GM12873 (cell line): ENCODE data around the gene ZNF236.

ENCODE experiments used
- CTCF ChIP-seq: IDR thresholded peaks from 2 replicates; pipeline ENCODE4 v1.5.1; 2012; ENCODE audit warnings: low read depth, mild to moderate bottlenecking, moderate library complexity, low read length, control low read depth; ENCODE audit not compliant: insufficient read depth; ENCODE audit errors: missing control alignments

Gene ZNF236

DNA sequence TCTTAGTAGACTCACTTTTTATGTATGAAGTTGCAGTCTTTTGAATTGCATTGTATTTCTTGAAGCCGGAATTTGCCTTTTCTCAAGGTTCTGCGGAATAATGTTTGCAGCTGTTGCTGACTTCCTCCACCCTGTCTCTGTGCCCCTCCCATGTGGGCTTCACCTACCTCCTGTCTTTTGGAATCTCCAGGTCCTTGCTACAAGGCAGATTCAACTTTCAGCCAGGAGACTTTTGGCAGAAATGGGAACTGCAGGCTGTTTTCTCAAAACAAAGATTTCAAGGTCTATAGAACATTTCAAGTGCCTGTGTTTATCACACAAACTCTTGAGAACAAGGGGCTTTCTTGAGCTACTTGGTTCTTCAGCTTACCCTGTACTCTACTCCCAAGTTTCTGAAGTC is 25.6 kb downstream of the ZNF236 start:
- TF ChIP-seq CTCF, result peak; percentile 32

DNA sequence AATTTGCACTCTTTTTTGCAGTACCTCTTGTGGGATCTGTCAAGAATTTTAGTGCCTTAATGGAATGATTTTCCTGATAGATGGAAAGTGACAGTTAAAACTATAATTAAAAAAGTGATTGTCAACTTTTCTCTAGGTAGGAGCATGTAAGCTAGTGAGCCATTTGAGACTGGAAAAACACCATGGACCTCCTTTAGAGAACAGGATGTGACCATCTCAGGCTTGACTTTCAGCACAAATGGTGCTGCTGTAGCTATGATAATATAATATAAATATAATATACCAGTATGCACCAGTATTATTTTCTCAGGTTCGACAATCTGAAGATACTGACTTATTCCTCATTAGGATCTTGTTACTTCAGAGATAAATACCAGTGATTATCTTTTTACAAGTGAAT is 27.8 kb downstream of the ZNF236 start:
- TF ChIP-seq CTCF, result no peak

DNA sequence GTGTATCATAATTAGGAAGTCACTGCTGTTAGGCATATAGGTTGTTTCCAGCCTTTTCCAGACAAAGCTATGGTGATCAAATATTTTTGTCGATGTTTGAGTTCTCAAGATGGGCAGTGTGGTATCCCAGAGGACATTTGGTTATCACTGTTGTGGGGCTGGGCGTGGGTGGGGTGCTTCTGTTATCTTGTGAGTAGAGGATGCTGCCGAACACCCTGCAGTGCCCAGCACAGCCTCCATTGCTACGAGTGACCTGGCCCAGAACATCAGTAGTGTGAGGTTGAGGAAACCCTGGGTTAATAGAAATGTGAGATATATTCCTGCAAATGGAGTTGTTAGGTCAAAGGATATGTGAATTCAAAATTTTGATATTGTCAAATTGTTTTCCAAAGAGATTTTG is 33.2 kb downstream of the ZNF236 start:
- TF ChIP-seq CTCF, result no peak

- TF ChIP-seq CTCF, result no peak
Observed at GRCh38 chr18:76857476-76857875, 35.1 kb downstream of the ZNF236 start.

DNA sequence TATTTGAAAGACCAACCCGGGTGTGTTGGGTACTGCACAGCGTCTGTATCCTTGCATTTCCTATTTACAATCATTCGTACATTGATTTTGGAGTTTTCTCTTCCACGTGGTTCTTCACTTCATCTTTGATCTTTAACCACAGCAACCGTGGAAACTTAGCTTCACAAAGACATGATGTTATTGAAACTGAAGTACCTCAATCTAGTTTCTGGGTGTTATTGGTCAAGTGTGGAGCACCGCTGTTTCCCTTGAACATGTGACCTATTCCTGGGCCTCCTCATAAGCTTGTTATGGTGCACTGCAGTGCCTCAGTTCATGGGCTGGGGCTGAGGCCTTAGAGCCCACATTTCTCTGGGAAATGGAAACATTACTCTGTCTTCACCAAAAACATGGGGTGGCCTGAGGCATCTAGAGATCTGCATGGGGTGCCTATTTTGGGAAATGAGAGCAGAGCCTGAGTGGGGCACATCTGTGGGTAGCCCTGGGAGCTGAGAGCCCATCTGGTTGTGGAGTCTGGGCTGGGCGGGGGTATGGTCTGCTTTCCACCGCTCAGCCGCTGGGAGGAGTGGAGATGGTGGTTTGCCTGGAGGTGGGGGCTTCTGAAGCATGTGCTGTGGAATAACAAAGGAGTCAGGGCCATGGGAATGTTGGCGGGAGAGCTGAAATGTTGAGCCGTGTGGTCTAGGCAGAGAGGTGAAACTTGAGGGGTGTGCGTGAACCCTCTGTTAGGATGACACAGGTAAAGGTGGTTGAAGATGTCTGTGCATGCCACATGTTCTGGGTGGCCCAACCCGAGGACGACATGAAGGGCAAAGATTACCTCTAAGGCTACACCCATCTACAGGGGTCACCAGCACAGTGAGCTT is 37.4 kb downstream of the ZNF236 start:
- no peak for TF ChIP-seq CTCF

- TF ChIP-seq CTCF, result no peak
Observed at GRCh38 chr18:76860411-76860810, 38.1 kb downstream of the ZNF236 start.

GRCh38 chr18:76866666-76867065 is 44.3 kb downstream of the ZNF236 start:
- TF ChIP-seq CTCF, result no peak

- TF ChIP-seq CTCF, result no peak
Observed at GRCh38 chr18:76873311-76873710, 51.0 kb downstream of the ZNF236 start.
